HT1080 (cell line): ENCODE results near the gene FZD8. TPM values are rescaled to one million over a fixed set of nuclear protein-coding genes. Genes with fewer than 3 reads are reported as not detected.
A peak's percentile ranks its signal among the peaks of the same experiment; 100 is the strongest.

Experiments
- DNase-seq: peaks from one replicate; pipeline ENCODE4 v3.0.0-alpha.2; 2015; ENCODE audit warnings: low read depth
- total RNA-seq: library from RNA; depleted of rRNA; stranded (reverse); fragments of >200 nt; shearing (Covaris generic); gene quantifications from 2 replicates; pipeline ENCODE4 v1.2.3, GENCODE V29; 2014

The FZD8 gene
- total RNA-seq, 1 experiment from 2014 or later: 55.9 TPM

DNA sequence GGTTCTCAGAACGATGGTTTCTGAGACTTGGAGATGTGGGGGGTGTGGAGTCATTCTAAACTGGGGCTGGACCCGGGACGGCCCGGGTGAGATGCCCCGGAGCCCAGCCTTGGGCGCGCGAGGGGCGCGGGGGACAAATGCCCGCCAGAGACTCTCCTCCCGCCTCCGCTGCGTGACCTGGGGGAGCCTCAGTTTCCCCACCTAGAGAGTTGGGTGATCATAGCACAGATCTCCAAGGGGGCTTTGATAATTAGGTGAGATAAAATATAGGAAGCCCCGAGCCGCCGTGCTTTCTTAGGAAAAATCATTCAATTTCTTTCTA, 658 bp upstream of the FZD8 start:
- no peak for DNase-seq

DNA sequence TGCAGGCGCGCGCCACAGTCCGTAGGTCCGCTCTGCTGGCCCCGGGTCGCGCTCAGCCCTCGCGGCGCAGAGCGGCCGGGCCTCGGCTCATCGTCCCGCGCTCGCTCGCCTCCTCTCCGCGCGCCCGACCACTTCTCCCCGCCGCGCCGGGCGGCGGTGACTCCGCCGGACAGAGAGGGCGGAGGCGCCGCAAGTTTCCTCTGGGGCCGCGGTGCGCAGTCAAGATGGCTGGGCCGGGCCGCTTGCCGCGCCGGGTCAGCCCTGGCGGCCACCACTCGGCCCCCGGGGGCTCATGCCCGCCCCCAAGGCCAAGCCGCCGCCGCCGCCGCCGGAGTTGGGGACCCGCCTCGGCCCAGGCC, 441 bp downstream of the FZD8 start:
- DNase-seq: no peak

DNA sequence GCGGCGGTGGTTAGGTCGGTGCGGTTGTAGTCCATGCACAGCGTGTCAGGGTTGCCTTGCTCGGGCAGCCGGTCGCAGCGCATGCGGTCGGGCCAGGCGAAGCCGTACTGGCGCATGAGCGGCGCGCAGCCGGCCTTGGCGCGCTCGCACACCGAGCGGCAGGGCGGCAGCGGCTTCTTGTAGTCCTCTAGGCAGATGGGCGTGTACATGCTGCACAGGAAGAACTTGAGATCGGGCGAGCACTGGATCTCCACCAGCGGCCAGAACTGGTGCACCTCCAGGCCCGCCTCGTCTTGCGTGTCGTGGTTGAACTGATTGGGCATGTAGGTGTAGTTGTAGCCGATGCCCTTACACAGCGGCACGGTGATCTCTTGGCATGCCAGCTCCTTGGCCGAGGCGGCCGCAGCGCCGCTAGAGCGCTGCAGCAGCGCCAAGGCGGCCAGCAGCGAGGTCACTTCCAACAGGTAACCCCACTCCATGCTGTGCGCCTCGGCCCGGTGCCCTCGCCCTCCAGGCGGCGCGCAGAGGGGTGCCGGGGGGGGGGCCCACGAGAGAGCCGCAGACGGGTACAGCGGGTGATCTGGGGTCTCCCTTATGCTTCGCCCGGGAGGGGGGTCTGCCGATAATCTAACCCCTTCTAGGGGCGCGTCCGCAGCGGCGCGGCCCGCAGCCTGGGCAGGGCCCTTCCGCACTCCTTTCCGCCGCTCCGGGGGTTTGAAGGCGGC, 983 bp downstream of the FZD8 start:
- DNase-seq: peak; percentile 80

DNA sequence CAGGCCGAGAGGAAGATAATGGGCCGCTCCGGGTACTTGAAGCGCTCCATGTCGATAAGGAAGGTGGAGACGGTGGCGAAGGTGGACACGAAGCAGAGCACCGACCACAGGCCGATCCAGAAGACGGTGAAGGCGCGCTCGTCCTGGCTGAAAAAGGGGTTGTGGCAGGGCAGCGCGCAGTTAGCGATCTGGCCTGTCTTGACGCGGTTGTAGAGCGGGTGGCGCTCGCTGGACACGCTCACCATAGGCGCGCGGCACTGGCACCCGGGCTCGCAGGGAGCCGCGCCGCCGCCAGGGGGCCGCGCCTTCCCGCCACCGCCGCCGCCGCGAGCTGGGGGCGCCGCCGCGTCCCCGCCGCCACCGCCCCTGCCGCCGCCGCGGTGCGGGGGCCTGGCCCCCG, 1.6 kb downstream of the FZD8 start:
- peak; percentile 52 for DNase-seq

DNA sequence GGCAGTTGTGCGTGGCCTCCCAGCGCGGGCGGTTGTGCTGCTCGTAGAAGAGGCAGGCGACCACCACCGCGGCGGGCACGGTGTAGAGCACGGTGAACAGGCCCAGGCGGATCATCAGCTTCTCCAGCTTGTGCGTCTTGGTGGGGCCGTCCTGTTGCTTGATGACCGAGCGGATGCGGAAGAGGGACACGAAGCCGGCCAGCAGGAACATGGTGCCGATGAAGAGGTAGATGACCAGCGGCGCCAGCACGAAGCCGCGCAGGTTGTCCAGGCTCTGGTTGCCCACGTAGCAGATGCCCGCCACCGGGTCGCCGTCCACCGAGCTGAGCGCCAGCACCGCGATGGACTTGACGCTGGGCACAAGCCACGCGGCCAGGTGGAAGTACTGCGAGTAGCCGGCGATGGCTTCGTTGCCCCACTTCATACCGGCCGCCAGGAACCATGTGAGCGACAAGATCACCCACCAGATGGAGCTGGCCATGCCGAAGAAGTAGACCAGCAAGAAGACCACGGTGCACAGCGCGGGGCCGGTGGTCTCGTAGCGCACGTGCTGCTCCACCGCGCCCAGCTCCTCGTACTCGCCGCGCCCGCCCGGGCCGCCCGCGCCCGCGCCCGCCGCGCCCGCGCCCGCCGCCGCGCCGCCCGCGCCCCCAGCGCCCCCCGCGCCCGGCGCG, 2.2 kb downstream of the FZD8 start:
- no peak for DNase-seq

DNA sequence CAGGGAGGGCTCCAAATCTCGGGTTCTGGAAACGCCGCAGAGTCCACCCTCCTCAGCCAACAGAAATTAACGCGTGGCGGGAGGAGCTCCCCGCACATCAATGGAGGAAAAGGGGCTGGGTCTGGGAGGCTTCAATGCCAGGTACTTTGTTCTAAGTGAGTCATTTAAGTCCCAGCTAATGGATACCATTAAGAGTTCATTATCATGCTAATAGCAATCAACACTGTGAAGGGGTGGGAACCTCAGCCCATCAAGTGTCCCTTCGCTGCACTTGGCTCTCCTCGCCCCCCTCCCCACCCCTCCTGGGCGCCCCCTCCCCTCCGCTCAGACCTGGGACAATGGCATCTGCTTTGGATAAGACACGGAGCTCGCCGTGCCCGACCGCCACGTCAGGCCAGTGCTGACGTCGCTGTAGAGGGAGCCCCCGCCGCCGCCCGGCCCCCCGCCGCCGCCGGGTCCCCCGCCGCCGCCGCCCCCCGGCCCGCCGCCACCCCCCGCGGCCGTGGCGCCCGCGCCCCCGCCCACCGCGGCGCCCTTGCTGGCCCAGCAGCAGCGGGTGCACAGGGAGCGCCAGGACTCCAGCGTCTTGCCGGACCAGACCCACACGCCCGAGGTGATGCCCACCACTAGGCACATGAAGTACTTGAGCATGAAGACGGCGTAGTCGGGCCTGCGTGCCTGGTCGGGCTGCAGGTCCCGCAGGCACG, 2.9 kb downstream of the FZD8 start:
- no peak for DNase-seq

DNA sequence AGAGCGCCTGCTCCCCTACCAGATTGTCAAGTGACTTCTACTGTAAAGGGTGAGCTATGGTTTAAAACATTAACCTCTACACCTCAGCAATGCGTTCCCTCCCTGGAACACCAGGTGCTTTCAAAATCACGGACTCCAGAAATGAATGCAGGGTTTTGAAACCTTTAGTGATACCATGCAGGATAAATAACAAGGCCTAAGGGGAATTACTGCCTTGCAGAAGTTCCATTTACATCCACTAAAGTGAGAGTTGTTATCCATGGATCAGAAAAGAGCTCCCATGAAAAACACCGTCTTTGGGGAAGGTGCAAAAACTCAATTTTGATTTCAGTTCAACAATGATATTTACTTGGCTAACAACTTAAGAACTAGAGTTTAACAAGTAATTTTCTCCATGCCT, 4.0 kb downstream of the FZD8 start:
- no peak for DNase-seq

DNA sequence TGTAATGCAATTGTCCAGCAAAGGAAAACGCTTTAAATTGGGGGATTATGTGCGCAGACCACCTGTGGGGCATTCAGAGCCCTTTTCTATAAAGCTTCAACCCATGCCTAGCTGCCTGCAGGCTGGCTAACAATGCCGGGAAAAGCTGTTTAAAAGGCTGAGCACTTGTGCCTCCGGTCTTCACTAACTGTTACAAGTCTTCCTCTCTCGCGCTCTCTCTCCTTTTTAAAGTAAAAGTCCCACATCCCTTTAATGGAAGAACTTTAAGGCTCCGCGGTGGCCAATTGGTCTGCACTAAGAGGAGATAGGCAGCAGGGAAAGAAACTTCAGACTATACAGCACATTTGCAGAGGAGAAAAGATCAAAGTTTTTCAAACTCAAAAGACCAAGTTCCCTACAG, 4.6 kb downstream of the FZD8 start:
- no peak for DNase-seq

DNA sequence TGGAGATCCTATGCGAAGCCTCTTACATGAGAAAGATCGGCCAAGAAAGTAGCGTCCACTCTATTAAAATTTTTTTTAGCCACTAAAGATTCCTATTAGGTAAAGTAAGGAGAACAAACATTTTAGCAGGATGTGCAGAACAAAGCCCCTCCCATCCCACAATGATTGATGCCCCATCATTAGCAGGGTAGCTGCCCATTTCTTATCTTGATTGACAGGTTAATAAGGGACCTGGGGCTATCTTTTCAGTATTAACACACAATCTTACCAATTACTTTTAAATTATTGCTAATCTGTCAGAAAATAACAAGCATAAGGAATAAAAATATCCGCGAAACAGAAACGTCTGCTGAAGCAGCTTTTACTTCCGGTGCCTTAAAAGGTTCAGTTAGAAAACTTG, 5.1 kb downstream of the FZD8 start:
- DNase-seq: no peak

DNA sequence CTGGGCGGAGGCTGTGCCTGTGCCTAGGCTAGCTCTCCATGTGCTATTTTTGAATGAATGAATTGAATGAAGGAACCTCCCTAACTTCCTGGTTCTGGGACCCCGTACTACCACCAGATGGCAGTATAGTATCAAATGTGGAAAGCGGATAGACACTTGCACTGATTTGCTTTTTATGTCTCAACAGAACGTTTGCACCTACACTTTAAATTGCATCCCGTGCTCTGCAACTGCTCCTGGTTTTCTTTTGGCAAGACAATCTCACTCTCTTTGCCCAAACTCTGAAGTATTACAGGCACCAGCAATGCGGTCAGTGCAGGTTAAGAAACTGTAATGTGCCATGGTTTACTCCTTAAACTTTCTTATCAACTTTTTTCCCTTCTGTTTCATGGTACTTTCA, 6.5 kb downstream of the FZD8 start:
- peak; percentile 71 for DNase-seq

DNA sequence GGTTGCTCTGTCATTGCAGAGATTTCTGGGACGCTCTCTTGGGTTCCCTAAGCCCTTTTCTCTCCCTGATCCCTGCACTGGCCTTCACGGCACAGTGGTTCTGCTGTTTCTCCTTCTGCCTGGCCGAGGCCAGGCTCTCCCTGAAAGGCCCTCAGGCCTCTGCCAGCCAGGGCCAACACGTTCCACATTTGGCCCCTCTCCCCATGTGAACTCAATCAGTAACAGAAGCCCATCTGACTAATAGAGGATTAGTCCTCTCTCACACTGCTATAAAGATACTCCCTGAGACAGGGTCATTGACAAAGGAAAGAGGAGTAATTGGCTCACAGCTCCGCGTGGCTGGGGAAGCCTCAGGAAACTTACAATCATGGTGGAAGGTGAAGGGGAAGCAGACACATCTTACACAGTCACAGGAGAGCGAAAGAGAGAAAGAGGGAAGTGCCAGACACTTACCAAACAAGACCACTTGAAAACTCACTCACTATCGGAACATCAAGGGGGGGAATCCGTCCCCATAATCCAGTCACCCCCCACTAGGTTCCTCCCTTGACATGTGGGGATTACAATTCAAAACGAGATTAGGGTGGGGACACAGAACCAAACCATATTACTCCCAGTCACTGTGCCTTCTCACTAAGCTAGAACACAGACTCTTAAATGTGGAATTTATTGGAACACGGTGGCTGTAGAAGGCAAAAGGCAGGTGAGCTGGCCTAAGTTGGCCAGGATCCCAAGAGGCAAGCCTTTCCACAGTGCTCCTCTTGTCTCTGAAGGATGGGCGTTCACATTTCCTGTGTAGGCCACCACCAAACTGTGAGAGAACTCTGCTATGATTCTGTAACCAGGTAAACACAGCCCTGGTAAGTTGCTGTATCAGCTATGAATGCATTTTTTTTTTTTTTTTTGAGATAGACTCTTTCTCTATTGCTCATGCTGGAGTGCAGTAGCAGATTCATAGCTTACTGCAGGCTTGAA, 8.8 kb downstream of the FZD8 start:
- DNase-seq: peak; percentile 69

DNA sequence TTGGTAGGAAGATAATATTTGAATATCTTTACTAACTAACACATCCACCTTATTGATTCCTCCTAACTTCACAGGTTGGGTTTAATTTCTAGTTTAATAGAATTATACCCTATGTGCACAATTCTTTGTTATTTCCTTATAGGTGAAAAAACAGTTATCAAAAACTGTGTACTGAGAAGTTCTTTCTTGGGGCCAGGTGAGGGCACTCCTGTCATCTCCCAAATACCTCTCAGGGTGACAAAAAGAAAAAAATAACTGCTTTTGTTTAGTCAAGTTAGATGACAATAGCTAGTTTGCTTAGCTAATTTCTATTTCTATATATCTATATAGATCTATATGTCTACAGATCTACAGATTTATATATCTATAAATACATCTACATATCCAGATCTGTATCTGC, 10.1 kb downstream of the FZD8 start:
- no peak for DNase-seq

DNA sequence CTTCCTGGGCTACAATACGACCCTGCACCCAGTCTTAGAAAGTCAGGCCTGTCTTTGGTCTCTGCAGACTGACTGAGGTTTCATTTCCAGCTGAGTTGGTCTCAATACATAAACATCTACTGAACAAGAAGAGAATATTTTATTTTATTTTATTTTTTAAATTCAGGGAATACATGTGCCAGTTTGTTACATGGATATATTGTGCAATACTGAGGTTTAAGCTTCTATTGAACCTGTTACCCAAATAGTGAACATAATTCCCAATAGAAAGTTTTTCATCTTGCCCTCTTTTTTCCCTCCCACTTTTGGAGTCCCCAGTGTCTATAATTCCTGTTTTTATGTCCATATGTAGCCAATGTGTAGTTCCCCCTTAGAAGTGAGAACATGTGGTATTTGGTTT, 10.7 kb downstream of the FZD8 start:
- DNase-seq: no peak

DNA sequence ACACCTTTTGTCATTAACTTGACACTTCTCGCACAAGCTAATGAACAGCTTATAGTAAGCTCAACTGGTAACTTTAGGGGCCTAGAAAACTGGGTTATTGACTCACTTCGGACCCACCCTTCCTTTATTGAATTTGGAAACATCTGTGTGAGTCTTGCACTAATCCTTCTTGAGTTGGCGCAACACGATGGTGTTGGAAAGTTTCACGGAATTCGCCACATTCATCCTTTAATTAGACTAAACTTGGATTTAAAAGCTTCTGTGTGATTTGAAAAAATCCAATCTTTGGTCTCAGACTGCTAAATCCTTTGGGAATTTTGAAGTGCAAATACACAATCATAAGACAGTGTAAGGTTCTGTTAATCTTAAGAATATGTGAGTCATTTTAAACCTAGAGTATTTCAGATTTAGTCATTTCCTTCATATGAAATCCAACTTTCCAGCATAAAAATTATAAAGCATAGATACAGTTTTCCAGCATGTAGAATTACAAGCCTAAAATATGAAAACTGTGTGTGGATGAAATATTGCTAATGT, 15.1 kb downstream of the FZD8 start:
- peak; percentile 59 for DNase-seq

DNA sequence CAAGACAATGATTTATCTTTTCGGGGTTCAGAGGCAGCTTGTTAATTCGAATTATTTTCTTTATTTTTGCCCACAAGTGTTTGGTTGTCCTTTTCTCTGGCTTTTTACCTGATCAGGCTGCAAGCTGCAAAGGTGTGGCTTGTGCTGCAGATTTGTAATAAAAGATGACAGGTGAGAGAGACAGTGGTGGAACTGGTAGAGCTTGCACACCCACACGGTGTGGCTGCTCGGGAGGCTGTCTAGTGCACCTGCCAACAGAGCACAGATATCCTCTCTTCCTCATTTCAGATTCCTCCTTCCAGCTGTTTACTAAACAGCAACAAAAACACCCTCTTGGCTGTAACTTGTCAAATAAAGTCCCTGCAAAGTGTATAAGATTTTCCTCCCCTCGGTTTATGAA, 27.8 kb downstream of the FZD8 start:
- no peak for DNase-seq

DNA sequence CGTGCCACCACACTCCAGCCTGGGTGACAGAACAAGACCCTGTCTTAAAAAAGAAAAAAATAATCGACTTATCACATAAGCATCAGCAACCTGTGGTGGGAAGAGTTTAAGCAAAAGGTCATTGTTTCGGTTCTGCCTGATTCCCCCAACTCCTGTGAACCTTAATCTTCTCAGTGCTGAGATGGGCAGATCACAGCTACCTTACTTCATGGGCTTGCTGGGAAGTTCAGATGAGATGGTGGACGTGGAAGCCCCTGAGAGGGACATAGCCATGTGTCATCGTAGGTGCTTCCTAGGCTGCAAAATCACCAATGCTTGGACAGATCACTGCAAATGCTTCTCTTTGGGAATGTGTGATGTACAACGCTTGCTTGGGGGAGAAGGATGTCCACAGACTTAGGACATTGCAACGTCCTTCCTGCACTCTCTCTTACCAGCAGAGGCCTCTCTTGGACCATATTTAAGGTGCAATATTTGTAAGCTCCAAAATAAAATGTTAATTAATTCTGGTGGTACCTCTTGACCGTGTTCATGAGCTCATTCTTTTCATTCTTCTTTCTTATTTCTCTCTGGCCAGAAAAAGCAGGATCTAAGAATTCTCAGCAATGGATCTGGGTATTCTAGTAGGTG, 28.4 kb downstream of the FZD8 start:
- DNase-seq: peak; percentile 42

DNA sequence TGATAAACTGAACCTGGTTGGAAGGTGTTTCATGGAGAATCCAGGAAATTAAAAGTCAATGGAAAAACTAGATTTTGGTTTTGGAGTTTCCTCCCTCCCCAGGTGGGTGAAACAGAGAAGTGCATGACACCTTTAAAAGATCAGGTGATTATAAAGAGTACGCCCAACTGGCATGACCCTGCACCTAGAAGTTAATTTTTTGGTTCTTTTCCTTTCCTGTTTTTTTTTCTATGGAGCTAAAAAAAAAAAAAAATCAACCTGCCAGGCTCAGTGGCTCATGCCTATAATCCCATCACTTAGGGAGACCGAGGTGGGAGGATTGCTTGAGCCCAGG, 29.0 kb downstream of the FZD8 start:
- DNase-seq: no peak

DNA sequence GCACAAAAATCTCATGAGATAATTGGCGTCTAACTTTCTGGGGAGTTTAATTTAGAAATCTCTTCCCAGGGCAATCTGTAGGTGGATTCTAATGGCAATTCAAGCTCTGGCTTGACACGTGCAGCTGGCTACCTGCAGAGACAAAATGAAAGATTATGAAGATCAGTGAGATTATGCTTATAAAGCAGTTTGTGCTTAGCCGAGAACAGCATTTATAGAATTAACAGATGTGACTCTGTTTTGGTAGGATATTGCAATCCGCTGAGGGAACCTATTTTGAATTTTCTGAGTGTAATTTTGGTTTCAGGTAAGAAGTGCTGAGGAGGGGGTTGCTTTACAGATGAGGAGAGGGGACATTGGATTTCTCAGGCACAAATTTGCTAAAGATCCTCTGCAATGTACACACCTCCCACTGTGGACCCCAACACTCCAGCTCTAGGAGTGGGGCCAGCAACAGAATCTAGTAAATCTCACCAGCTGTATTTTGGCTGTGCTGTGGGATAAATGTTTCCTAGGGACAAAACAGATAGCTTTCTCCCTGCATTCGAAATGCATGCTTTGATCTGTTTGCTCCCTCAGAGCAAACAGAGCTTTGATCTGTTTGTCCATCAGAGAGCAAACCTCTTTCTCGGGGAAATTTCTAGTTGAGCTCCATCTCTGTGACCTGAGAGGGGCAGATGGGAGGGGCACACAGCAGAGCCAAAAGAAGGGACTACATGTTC, 29.6 kb downstream of the FZD8 start:
- DNase-seq: no peak

DNA sequence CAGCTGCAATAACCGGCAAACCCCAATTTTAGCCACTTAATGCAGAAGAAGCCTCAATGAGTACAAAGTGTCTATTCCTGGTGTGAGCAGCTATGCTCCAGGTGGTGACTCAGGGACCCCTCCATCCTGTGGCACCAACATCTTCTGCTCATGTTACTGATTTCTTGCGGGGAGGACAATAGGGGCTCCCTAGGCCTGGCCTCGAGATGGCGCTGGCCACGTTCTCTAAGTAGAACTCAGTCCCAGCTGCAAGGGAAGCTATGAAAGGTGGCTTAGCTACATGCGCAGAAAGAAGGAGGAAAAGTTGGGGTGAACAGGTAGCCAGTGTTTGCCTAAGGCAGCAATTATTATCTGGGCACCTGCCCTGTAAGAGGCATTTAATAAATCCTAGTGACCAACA, 30.3 kb downstream of the FZD8 start:
- peak; percentile 25 for DNase-seq

DNA sequence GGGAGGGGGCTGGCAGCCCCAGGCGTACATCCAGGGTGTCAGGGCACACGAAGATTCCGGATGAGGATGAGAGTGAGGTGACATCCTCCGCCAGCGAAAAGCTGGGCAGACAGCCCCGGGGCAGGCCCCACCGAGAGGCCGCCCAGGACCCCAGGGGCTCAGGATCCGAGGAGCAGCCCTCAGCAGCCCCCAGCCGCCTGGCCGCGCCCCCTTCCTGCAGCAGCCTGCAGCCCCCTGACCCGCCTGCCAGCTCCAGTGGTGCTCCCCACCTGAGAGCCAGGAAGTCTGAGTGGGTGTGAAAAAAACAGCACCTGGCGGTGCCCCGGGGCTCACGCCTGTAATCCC, 33.8 kb downstream of the FZD8 start:
- no peak for DNase-seq
